Activated naive CD8-positive, alpha-beta T cell (primary cell): ENCODE data around the gene ZNF358.
"Not testable (repeated sequence)": the region's sequence is repeated elsewhere in the genome, so short reads cannot be mapped to it uniquely, and the experiment has no call there.

Experiments
- H3K27ac Mint-ChIP-seq: one replicate; pipeline ENCODE4 v1.8.0; 2021; ENCODE audit warnings: mixed read lengths
- H3K27me3 Mint-ChIP-seq: one replicate; pipeline ENCODE4 v1.8.0; 2021; ENCODE audit warnings: mixed read lengths
- H3K36me3 Mint-ChIP-seq: one replicate; pipeline ENCODE4 v1.8.0; 2021; ENCODE audit warnings: mixed read lengths
- H3K4me1 Mint-ChIP-seq: one replicate; pipeline ENCODE4 v1.8.0; 2021; ENCODE audit warnings: low read depth, mixed read lengths
- H3K4me3 Mint-ChIP-seq: one replicate; pipeline ENCODE4 v1.8.0; 2021; ENCODE audit warnings: mild to moderate bottlenecking, mixed read lengths
- H3K9me3 Mint-ChIP-seq: one replicate; pipeline ENCODE4 v1.8.0; 2021; ENCODE audit warnings: low read depth, mixed read lengths

ZNF358 gene

DNA sequence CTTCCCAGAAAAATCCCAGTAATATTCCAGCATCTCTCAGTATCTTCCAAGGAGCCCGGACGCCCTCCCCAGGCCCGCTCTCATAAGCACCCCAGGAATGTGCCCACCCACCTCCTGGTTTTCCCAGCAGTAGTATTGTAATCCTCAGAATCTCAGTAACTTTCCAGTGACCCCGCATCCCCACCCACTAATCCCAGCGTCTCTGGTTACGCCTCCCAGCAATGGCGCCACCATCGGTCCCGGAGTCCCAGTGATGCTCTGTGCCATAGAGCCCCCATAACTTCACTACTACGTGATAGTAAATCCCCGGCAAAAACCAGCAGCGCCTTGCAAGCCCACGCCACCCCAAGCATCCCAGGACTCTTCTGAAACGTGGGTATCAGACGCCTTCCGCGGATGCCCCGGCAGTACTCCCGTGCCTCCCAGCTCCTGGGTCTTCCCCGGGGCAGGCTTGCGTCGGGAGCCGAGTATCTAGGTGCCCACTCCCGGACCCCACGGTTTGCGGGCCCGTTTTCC is 18.7 kb downstream of the ZNF358 start:
- Mint-ChIP-seq H3K9me3 (no peaks in the 10 kb centered on the region), H3K4me1 (peaks cover 11% of the 10 kb centered on the region), H3K27ac (peak overlapping the region; percentile 85), H3K27me3 (no peaks in the 10 kb centered on the region), H3K36me3 (peaks cover 4% of the 10 kb centered on the region), H3K4me3 (peak overlapping the region; percentile 94)

DNA sequence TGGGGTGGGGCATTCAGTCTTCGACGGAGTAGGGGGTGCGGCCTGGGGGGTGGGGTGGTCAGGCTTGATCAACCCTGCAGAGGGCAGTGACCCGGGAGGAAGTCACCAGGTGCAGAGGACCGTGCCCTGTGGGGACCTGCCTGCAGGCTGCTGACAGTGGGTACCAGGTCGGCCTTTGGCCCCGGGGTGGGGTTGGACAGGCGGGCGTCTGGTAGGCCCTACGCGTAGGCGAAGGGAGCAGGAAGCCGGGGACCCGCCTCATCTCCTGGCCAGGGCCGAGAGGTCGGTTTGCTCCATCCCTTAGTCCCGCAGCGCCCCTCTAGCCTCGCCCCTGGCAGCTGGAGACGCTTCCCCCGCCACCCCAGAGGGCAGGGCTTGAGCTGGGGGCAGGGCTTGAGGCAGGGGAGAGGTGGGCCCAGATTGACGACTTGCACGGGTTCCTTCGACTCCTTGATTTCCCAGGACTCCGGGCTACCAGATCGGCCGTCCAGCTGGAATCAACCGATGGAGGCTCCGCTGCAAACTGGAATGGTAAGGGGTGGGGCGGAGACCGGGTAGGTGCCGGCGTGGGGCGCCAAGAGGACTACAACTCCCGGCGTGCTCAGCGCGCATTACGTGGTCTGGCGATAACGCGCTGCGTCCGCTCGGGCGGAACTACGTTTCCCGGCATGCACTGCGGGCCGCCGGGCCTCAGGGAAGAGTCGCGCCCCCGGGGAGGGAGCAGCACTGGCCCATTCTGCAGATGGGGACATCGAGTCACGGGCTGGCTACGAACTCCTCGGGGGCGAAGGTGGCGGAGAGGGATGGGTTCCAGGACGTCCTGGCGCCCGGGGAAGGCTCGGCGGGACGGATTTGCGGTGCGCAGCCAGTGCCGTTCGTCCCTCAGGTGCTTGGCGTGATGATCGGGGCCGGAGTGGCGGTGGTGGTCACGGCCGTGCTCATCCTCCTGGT is 19.4 kb downstream of the ZNF358 start, which contains the start of gene PNPLA6:
Gene PNPLA6, plus strand, starts transcription at position 671 of the 951 bp plus-strand sequence. Its CDS starts 72 bp downstream, at position 743.
- Mint-ChIP-seq H3K27ac (peak within 1 kb of the TSS; percentile 85), H3K36me3 (peaks cover 4% of the 10 kb centered on the region), H3K4me1 (peaks cover 11% of the 10 kb centered on the region), H3K9me3 (no peaks in the 10 kb centered on the region), H3K4me3 (peak within 1 kb of the TSS; percentile 94), H3K27me3 (no peaks in the 10 kb centered on the region)

GRCh38 chr19:7535998-7536695 is 20.2 kb downstream of the ZNF358 start:
- H3K36me3 Mint-ChIP-seq, result peaks cover 4% of the 10 kb centered on the region
- H3K27me3 Mint-ChIP-seq, result no peaks in the 10 kb centered on the region
- peak overlapping the region; percentile 94 for H3K4me3 Mint-ChIP-seq
- peak overlapping the region; percentile 85 for H3K27ac Mint-ChIP-seq
- H3K4me1 Mint-ChIP-seq, result peaks cover 11% of the 10 kb centered on the region
- no peaks in the 10 kb centered on the region for H3K9me3 Mint-ChIP-seq

DNA sequence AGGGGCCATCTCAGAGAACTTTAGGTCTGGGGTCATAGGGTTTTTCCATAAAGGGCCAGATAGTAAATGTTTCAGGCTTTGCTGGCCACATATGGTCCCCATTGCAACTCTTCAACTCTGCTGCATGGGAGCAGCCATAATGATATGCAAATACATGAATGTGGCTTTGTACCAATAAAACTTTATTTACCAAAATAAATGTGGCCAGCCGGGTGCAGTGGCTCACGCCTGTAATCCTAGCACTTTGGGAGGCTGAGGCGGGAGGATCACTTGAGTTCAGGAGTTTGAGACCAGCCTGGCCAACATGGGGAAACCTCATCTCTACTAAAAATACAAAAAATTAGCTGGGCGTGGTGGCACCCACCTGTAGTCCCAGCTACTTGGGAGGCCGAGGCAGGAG is 23.1 kb downstream of the ZNF358 start:
- not testable (repeated sequence) for H3K4me3 Mint-ChIP-seq, H3K27ac Mint-ChIP-seq, H3K27me3 Mint-ChIP-seq, H3K36me3 Mint-ChIP-seq, H3K9me3 Mint-ChIP-seq
- peaks cover 12% of the 10 kb centered on the region for H3K4me1 Mint-ChIP-seq

DNA sequence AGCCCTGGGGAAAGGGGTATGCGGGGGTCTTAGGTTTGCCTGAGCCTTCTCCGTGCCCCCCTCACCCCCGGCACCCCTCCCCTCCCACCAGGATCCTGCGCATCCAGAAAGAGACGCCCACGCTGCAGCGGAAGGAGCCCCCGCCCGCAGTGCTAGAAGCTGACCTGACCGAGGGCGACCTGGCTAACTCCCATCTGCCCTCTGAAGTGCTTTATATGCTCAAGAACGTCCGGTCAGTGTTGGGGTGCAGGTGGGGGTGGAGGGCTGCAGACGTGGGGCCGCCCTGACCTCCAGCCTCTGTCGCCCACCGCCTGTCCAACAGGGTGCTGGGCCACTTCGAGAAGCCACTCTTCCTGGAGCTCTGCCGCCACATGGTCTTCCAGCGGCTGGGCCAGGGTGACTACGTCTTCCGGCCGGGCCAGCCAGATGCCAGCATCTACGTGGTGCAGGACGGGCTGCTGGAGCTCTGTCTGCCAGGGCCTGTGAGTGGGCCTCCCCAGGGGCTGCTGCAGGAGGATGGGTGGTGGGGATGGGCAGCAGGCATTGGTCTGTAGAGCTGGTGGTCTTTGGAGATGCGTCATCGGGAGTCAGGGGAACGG is 24.0 kb downstream of the ZNF358 start:
- Mint-ChIP-seq H3K27me3 (no peaks in the 10 kb centered on the region), H3K4me1 (peaks cover 15% of the 10 kb centered on the region), H3K27ac (no peak overlapping the region), H3K9me3 (no peaks in the 10 kb centered on the region), H3K4me3 (no peak overlapping the region), H3K36me3 (peaks cover 4% of the 10 kb centered on the region)

GRCh38 chr19:7540761-7541474 is 25.0 kb downstream of the ZNF358 start:
- Mint-ChIP-seq H3K27me3 (no peaks in the 10 kb centered on the region), H3K4me3 (no peak overlapping the region), H3K9me3 (no peaks in the 10 kb centered on the region), H3K4me1 (peaks cover 15% of the 10 kb centered on the region), H3K36me3 (peaks cover 5% of the 10 kb centered on the region), H3K27ac (no peak overlapping the region)

GRCh38 chr19:7541475-7541824 is 25.5 kb downstream of the ZNF358 start:
- Mint-ChIP-seq H3K27me3 (no peaks in the 10 kb centered on the region), H3K4me3 (no peak overlapping the region), H3K27ac (no peak overlapping the region), H3K4me1 (peaks cover 15% of the 10 kb centered on the region), H3K36me3 (peaks cover 7% of the 10 kb centered on the region), H3K9me3 (no peaks in the 10 kb centered on the region)

DNA sequence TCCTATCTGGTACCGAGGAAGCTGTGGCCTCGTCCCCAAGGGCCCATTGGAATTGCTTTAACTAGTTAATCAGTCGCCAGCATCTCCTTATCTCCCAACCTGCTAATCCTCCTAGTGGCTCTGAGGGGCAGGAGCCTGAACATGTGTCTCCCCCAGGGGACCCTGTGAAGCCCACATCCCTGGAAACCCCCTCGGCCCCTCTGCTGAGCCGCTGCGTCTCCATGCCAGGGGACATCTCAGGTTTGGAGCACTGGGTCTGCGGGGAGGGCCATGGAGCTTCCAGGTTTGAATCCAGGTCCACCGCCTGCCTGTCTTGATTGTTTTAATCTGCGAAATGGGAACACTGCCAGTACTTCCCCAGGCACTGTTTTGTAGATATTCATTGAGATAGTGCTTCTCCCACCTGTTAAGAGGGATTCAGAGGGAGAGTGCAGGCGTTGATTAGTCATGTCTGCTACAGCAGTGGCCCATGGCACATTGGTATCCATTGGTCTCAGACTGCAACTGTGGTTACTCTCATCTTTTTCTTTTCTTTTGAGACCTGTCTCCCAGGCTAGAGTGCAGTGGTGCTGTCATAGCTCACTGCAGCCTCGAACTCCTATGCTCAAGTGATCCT is 26.0 kb downstream of the ZNF358 start:
- Mint-ChIP-seq H3K36me3 (peaks cover 7% of the 10 kb centered on the region), H3K27me3 (no peaks in the 10 kb centered on the region), H3K27ac (no peak overlapping the region), H3K9me3 (no peaks in the 10 kb centered on the region), H3K4me3 (no peak overlapping the region), H3K4me1 (peaks cover 12% of the 10 kb centered on the region)

GRCh38 chr19:7542556-7543348 is 26.8 kb downstream of the ZNF358 start:
- peaks cover 13% of the 10 kb centered on the region for H3K4me1 Mint-ChIP-seq
- no peaks in the 10 kb centered on the region for H3K27me3 Mint-ChIP-seq
- H3K9me3 Mint-ChIP-seq, result no peaks in the 10 kb centered on the region
- no peak overlapping the region for H3K4me3 Mint-ChIP-seq
- no peak overlapping the region for H3K27ac Mint-ChIP-seq
- H3K36me3 Mint-ChIP-seq, result peaks cover 5% of the 10 kb centered on the region

DNA sequence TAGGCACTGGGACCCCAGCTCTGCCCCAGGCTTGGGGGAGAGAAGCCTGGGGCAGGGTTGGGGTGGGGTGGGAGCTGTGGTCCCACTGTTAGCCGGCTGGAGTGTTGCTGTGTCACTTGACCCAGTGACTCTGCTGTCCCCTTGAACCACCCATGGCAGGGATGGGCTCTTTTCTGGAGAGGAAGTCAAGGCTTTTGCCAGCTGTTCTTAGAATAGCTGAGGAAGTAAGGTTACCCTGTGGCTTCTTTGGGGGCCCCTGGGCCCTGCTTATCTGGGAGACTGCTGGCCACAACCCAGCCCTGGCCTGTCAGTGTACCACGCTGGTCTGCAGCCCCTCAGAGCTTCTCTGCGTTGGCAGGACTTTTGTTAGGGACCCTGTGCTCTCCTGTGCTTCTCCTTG is 28.7 kb downstream of the ZNF358 start:
- Mint-ChIP-seq H3K36me3 (peaks cover 5% of the 10 kb centered on the region), H3K4me1 (peaks cover 13% of the 10 kb centered on the region), H3K9me3 (no peaks in the 10 kb centered on the region), H3K4me3 (no peak overlapping the region), H3K27me3 (no peaks in the 10 kb centered on the region), H3K27ac (no peak overlapping the region)

DNA sequence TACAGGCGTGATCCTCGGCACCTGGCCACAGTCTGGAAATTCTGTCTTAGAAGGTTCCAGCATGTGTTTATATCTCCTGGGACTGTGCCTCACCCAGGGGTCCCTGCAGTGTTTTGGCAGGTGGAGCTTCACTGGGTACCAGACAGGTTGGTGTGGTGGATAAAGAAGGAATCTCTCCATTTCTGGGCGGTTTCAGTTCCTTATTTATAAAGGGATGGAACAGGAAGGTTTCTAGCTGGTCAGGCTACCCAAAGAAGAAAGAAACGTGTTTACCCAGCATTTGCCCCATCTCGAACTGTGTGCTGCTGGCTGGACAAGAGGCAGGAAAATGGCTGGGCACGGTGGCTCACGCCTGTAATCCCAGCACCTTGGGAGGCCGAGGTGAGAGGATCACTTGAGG is 29.4 kb downstream of the ZNF358 start:
- Mint-ChIP-seq H3K4me3 (no peak overlapping the region), H3K27ac (no peak overlapping the region), H3K9me3 (no peaks in the 10 kb centered on the region), H3K27me3 (no peaks in the 10 kb centered on the region), H3K4me1 (peaks cover 13% of the 10 kb centered on the region), H3K36me3 (peaks cover 4% of the 10 kb centered on the region)

DNA sequence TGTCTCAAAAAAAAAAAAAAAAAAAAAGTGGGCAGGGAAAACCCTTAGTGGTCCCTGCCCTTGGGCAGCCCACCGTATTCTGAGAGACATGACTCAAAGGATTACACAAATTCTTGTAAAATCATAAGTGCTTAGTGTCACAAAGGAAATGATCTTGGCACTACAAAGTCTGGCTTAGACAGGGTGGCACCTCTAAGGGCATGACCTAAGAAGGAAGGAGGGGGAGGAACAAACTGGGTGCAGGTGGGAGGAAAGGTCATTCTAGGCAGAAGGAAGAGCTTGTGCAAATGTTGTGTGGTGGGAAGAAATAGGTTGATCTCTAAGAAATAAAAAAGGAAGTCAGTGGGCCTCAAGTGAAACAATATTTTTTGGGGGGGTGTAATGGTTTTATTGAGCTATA is 30.0 kb downstream of the ZNF358 start:
- peak overlapping the region; percentile 82 for H3K27ac Mint-ChIP-seq

DNA sequence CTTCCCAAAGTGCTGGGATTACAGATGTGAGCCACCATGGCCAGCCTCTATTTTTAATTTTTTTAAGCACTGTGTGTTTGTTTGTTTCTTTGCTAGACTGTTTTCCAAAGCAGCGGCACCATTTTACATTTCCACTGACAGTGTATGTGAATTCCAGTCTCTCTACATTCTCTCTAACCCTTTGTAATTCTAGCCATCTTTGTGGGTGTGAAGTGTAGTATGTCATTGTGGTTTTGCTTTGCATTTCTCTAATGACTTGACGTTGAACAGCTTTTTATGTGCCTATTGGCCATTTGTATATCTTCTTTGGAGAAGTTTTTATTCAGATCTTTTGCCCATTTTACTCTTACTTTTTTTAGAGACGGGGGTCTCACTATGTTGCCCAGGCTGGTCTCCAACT is 31.3 kb downstream of the ZNF358 start:
- H3K36me3 Mint-ChIP-seq, result peaks cover 3% of the 10 kb centered on the region
- peaks cover 16% of the 10 kb centered on the region for H3K4me1 Mint-ChIP-seq
- H3K27me3 Mint-ChIP-seq, result no peaks in the 10 kb centered on the region
- peak overlapping the region; percentile 10 for H3K27ac Mint-ChIP-seq
- no peaks in the 10 kb centered on the region for H3K9me3 Mint-ChIP-seq
- H3K4me3 Mint-ChIP-seq, result no peak overlapping the region

More for the DNA sequence above, 30.0 kb downstream of the ZNF358 start:
- peaks cover 3% of the 10 kb centered on the region for H3K36me3 Mint-ChIP-seq
- no peak overlapping the region for H3K4me3 Mint-ChIP-seq
- peaks cover 13% of the 10 kb centered on the region for H3K4me1 Mint-ChIP-seq
- no peaks in the 10 kb centered on the region for H3K9me3 Mint-ChIP-seq
- no peaks in the 10 kb centered on the region for H3K27me3 Mint-ChIP-seq
